Measurements from ENCODE around the gene EIF2B2. TPM values are rescaled to one million over a fixed set of nuclear protein-coding genes. Genes with fewer than 3 reads are reported as not detected.

The EIF2B2 gene
- total RNA-seq, 6 experiments from 2014 or later = 55.5 to 66.1 (median 59.0) TPM

- Mint-ChIP-seq H3K9me3 (no peaks in the 10 kb centered on the region), H3K27ac (no peak overlapping the region), H3K4me1 (ENCODE audit: low read depth) (peaks cover 24% of the 10 kb centered on the region), H3K4me3 (no peak overlapping the region), H3K27me3 (ENCODE audit: insufficient read depth) (peaks cover 4% of the 10 kb centered on the region; the same call in 1 of the 2 replicates), H3K36me3 (ENCODE audit: low read depth) (no peaks in the 10 kb centered on the region)
- no peak for DNase-seq
- TF ChIP-seq CTCF (IDR thresholded peaks at IDR 0.05) = no peak
Observed at GRCh38 chr14:74975059-74975810, 27.5 kb upstream of the EIF2B2 start.

GRCh38 chr14:74976264-74977113 lies 26.2 kb upstream of the EIF2B2 start:
- Mint-ChIP-seq H3K27ac (no peak overlapping the region), H3K36me3 (ENCODE audit: low read depth) (no peaks in the 10 kb centered on the region), H3K4me3 (no peak overlapping the region), H3K9me3 (no peaks in the 10 kb centered on the region), H3K4me1 (ENCODE audit: low read depth) (peaks cover 37% of the 10 kb centered on the region), H3K27me3 (ENCODE audit: insufficient read depth) (peaks cover 4% of the 10 kb centered on the region; the same call in 1 of the 2 replicates)
- no peak for DNase-seq
- TF ChIP-seq CTCF (IDR thresholded peaks at IDR 0.05) = no peak

DNA sequence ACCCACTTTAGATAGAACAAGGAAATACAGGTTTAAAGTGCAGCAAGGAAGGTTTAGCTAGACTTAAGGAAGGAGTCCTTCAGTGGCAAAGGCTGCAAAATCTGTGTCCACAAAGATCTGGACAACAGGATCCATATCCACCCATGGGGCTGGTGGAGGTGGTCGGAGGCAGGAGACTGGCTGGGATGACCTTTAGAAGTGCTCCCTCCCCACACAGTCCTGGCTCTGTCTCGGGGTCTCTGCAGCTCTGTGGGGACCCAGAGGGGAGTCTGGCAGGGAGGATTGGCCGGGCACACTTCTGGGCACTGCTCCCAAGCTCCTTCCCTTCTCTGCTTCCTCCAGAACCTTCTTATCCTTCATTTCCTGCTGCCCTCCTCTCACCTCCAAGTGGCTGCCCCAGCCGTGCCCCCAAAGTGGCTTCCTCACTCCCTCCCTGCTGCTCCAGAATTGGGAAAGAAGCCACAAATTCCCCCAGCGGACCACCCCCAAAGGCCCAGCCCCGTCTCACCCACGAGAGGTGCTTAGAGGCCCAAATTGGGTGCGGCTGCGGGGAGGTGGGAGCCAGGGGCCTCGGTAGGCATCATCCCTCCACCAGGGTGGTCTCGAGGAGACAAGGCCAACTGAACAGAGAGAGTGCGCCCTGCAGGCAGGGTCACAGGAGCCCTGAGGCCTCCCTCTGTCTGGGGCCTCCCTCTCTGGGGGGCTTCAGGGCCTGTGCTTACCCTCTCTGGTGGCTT lies 25.4 kb upstream of the EIF2B2 start:
- Mint-ChIP-seq H3K4me1 (ENCODE audit: low read depth) (peaks cover 43% of the 10 kb centered on the region), H3K36me3 (ENCODE audit: low read depth) (no peaks in the 10 kb centered on the region), H3K27me3 (ENCODE audit: insufficient read depth) (peaks cover 4% of the 10 kb centered on the region; the same call in 1 of the 2 replicates), H3K4me3 (no peak overlapping the region), H3K9me3 (no peaks in the 10 kb centered on the region), H3K27ac (no peak overlapping the region)
- DNase-seq = no peak
- no peak for TF ChIP-seq CTCF (IDR thresholded peaks at IDR 0.05)

DNA sequence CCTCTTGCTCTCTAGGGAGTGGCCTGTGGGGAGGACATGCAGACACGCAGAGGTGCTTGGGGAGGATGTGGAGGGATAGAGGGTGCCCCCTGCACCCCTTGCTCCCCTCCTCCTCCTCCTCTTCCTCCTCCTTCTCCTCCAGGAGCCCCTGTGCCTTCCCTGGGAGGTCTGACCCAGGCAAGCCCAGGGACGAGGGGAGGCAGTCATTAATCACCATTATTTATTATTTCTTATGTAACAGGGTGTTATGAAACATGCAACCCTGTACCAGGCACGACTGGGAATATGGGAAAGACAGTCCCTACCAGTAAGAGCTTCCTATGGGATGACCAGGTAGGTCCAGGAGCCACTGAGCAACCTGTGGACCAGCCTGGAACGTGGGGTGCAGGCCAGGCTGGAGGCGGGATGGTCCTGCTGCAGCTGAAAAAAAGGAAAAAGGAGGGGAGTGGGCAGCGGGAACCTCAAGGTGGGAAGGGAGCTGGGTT lies 24.8 kb upstream of the EIF2B2 start:
- H3K9me3 Mint-ChIP-seq = no peaks in the 10 kb centered on the region
- H3K4me1 Mint-ChIP-seq (ENCODE audit: low read depth) = peaks cover 43% of the 10 kb centered on the region
- DNase-seq = no peak
- H3K27me3 Mint-ChIP-seq (ENCODE audit: insufficient read depth) = peaks cover 4% of the 10 kb centered on the region; the same call in 1 of the 2 replicates
- no peak for TF ChIP-seq CTCF (IDR thresholded peaks at IDR 0.05)
- no peaks in the 10 kb centered on the region for H3K36me3 Mint-ChIP-seq (ENCODE audit: low read depth)
- H3K4me3 Mint-ChIP-seq = no peak overlapping the region
- H3K27ac Mint-ChIP-seq = peak overlapping the region; percentile 88; the same call in 1 of the 2 replicates

GRCh38 chr14:74978416-74978947 lies 24.2 kb upstream of the EIF2B2 start:
- peaks cover 43% of the 10 kb centered on the region for H3K4me1 Mint-ChIP-seq (ENCODE audit: low read depth)
- no peaks in the 10 kb centered on the region for H3K36me3 Mint-ChIP-seq (ENCODE audit: low read depth)
- H3K9me3 Mint-ChIP-seq = no peaks in the 10 kb centered on the region
- peaks cover 4% of the 10 kb centered on the region; the same call in 1 of the 2 replicates for H3K27me3 Mint-ChIP-seq (ENCODE audit: insufficient read depth)
- H3K27ac Mint-ChIP-seq = peak overlapping the region; percentile 88
- TF ChIP-seq CTCF (IDR thresholded peaks at IDR 0.05) = no peak
- H3K4me3 Mint-ChIP-seq = peak overlapping the region; percentile 20
- DNase-seq = peak; percentile 78

Data from HFFc6 (cell line).